Measurements from ENCODE around the gene TKFC.

TKFC gene

DNA sequence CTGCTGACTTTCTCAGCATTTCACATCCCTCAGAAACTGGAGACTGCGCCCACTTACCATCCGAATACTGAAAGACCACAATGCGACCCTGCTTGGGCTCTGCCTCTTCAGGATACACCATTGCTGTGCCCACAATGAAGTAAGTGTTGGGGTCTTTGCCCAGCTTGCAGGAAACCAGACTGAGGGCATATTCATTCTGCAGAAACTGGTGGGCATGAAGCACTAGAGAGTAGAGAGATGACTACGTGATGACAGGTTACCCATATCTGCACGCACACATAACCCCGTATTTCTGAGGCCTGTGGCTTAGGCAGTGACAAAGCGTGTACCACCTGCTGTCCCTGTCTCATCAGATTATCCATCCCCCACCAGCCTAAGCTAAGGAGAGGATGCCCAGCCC, 23.3 kb upstream of the TKFC start:
- no peak for TF ChIP-seq SPI1 (IDR thresholded peaks at IDR 0.05; ENCODE audit: low read depth, low read length)
- TF ChIP-seq POU2F2 (IDR thresholded peaks at IDR 0.05; ENCODE audit: low read depth, low read length): no peak
- no peak for TF ChIP-seq POLR2AphosphoS5 (IDR thresholded peaks at IDR 0.05; ENCODE audit: low read depth, low read length)
- TF ChIP-seq TAF1 (IDR thresholded peaks at IDR 0.05; ENCODE audit: low read depth, low read length): no peak
- TF ChIP-seq POLR2A (IDR thresholded peaks at IDR 0.05; ENCODE audit: low read depth, low read length): no peak
- TF ChIP-seq PAX5 (IDR thresholded peaks at IDR 0.05; ENCODE audit: insufficient read depth, low read length, severe bottlenecking): no peak

DNA sequence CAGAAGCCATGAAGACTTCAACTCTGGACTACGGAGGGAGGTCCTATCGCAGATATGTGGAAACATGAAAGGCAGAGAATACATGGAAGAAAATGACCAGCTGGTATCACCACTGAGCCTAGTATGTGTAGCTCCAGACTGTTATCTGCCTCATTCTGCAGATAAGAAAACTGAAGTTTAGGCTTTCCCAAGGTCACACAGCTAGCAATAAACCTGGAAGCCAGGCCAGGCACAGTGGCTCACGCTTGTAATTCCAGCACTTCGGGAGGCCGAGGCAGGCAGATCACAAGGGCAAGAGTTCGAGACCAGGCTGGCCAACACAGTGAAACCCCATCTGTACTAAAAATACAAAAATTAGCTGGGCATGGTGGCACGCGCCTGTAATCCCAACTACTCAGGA, 22.3 kb upstream of the TKFC start:
- FAIRE-seq (no peak), DNase-seq (ENCODE audit: insufficient read length, low spot score) (no peak)
- TF ChIP-seq POLR2A (IDR thresholded peaks at IDR 0.05; ENCODE audit: low read depth, low read length): no peak
- TF ChIP-seq SPI1 (IDR thresholded peaks at IDR 0.05; ENCODE audit: low read depth, low read length): no peak
- no peak for TF ChIP-seq POLR2AphosphoS5 (IDR thresholded peaks at IDR 0.05; ENCODE audit: low read depth, low read length)
- no peak for TF ChIP-seq POU2F2 (IDR thresholded peaks at IDR 0.05; ENCODE audit: low read depth, low read length)
- no peak for TF ChIP-seq PAX5 (IDR thresholded peaks at IDR 0.05; ENCODE audit: insufficient read depth, low read length, severe bottlenecking)
- no peak for TF ChIP-seq TAF1 (IDR thresholded peaks at IDR 0.05; ENCODE audit: low read depth, low read length)

More for the DNA sequence above, 23.3 kb upstream of the TKFC start:
- FAIRE-seq (no peak), DNase-seq (ENCODE audit: insufficient read length, low spot score) (no peak)

GRCh38 chr11:61315260-61315659, 17.8 kb upstream of the TKFC start:
- DNase-seq (ENCODE audit: insufficient read length, low spot score): no peak
- TF ChIP-seq POU2F2 (IDR thresholded peaks at IDR 0.05; ENCODE audit: low read depth, low read length): no peak
- no peak for TF ChIP-seq PAX5 (IDR thresholded peaks at IDR 0.05; ENCODE audit: insufficient read depth, low read length, severe bottlenecking)
- TF ChIP-seq POLR2AphosphoS5 (IDR thresholded peaks at IDR 0.05; ENCODE audit: low read depth, low read length): no peak
- no peak for TF ChIP-seq SPI1 (IDR thresholded peaks at IDR 0.05; ENCODE audit: low read depth, low read length)
- TF ChIP-seq TAF1 (IDR thresholded peaks at IDR 0.05; ENCODE audit: low read depth, low read length): no peak
- TF ChIP-seq POLR2A (IDR thresholded peaks at IDR 0.05; ENCODE audit: low read depth, low read length): no peak
- FAIRE-seq: no peak

DNA sequence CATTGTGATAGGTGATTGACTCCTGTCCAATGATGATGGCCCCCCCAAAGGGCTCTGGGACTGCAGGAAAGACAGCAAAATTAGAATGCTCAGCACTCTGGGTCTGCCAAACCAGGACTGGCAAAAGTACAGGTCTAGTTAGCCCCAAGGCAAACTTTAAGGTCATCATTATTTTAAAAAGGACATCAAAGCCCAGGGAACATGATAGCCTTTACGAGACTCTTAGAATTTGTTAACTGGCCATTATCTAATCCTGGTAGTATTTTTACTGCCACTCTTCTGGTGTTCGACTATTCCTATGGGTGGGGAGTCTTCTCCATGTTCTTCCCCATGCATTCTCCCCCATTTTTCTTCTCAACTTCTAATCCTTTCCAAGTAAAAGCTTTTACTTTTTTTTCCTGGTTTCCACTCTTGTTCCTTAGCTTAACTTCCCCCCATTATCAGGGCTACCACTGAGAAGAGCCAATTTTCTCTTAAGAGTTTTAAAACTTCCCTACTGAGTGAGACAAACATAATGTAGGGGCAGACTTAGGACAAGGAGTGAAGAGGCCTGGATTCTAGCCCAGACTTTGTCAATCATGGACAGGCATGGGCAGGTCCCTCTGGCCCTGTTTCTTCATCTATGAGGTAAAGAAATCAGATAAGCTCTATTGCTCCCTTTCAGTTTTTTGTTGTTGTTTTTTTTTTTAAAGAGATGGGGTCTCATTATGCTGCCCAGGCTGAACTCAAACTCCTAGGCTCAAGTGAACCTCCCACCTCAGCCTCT, 7.2 kb upstream of the TKFC start:
- FAIRE-seq (no peak), DNase-seq (ENCODE audit: insufficient read length, low spot score) (no peak)
- TF ChIP-seq POLR2AphosphoS5 (IDR thresholded peaks at IDR 0.05; ENCODE audit: low read depth, low read length): no peak
- TF ChIP-seq SPI1 (IDR thresholded peaks at IDR 0.05; ENCODE audit: low read depth, low read length): no peak
- TF ChIP-seq POU2F2 (IDR thresholded peaks at IDR 0.05; ENCODE audit: low read depth, low read length): no peak
- no peak for TF ChIP-seq POLR2A (IDR thresholded peaks at IDR 0.05; ENCODE audit: low read depth, low read length)
- no peak for TF ChIP-seq PAX5 (IDR thresholded peaks at IDR 0.05; ENCODE audit: insufficient read depth, low read length, severe bottlenecking)
- TF ChIP-seq TAF1 (IDR thresholded peaks at IDR 0.05; ENCODE audit: low read depth, low read length): no peak

DNA sequence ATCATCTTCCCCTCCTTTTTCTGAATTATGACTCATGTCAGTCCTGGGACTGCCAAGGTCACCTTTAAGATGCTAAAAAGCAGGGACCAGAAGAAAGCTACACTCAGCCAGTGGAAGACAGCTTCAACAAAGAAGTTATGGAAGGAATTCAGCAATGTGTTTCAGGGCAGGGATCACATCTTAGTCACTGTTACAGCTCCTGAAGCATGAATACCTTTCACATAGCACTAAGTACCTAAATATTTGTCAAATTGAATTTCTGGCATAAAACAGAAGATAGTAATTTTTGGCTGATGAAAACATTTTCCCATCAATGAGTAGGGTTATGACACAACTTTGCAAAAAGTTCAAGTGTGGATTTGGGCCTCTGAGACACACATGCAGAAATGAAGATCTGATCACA, 5.4 kb upstream of the TKFC start:
- no peak for FAIRE-seq
- no peak for DNase-seq (ENCODE audit: insufficient read length, low spot score)
- TF ChIP-seq POLR2A (IDR thresholded peaks at IDR 0.05; ENCODE audit: low read depth, low read length) (no peak), SPI1 (IDR thresholded peaks at IDR 0.05; ENCODE audit: low read depth, low read length) (no peak), POU2F2 (IDR thresholded peaks at IDR 0.05; ENCODE audit: low read depth, low read length) (no peak), POLR2AphosphoS5 (IDR thresholded peaks at IDR 0.05; ENCODE audit: low read depth, low read length) (no peak), TAF1 (IDR thresholded peaks at IDR 0.05; ENCODE audit: low read depth, low read length) (no peak), PAX5 (IDR thresholded peaks at IDR 0.05; ENCODE audit: insufficient read depth, low read length, severe bottlenecking) (no peak)

- FAIRE-seq: no peak
- DNase-seq (ENCODE audit: insufficient read length, low spot score): no peak
- TF ChIP-seq SPI1 (IDR thresholded peaks at IDR 0.05; ENCODE audit: low read depth, low read length): no peak
- no peak for TF ChIP-seq POU2F2 (IDR thresholded peaks at IDR 0.05; ENCODE audit: low read depth, low read length)
- TF ChIP-seq TAF1 (IDR thresholded peaks at IDR 0.05; ENCODE audit: low read depth, low read length): no peak
- no peak for TF ChIP-seq POLR2AphosphoS5 (IDR thresholded peaks at IDR 0.05; ENCODE audit: low read depth, low read length)
- no peak for TF ChIP-seq PAX5 (IDR thresholded peaks at IDR 0.05; ENCODE audit: insufficient read depth, low read length, severe bottlenecking)
- no peak for TF ChIP-seq POLR2A (IDR thresholded peaks at IDR 0.05; ENCODE audit: low read depth, low read length)
Measured at GRCh38 chr11:61328351-61328750, 4.7 kb upstream of the TKFC start.

DNA sequence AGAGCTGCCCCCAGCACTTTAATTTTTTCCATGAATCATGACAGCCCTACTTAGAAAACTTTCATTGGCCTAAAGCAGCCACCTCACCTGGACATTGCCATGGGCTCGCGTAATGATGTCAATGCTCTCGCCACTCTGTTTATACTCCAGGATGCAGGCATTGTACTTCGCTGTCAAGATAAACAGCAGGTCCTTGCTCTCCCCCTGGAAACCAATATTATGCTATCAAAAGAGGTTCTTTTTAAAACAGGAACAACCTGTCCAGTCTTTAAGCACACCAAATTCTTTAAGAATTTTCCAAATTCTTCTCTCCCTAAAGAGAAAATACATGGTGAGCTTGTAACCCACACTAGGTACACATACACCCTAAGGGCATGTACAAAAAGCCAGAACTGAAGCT, 3.2 kb upstream of the TKFC start:
- no peak for FAIRE-seq
- TF ChIP-seq PAX5 (IDR thresholded peaks at IDR 0.05; ENCODE audit: insufficient read depth, low read length, severe bottlenecking) (no peak), POU2F2 (IDR thresholded peaks at IDR 0.05; ENCODE audit: low read depth, low read length) (no peak), POLR2AphosphoS5 (IDR thresholded peaks at IDR 0.05; ENCODE audit: low read depth, low read length) (no peak), SPI1 (IDR thresholded peaks at IDR 0.05; ENCODE audit: low read depth, low read length) (no peak), TAF1 (IDR thresholded peaks at IDR 0.05; ENCODE audit: low read depth, low read length) (no peak)
- DNase-seq (ENCODE audit: insufficient read length, low spot score): no peak

- no peak for FAIRE-seq
- DNase-seq (ENCODE audit: insufficient read length, low spot score): no peak
- TF ChIP-seq POLR2AphosphoS5 (IDR thresholded peaks at IDR 0.05; ENCODE audit: low read depth, low read length): no peak
- no peak for TF ChIP-seq PAX5 (IDR thresholded peaks at IDR 0.05; ENCODE audit: insufficient read depth, low read length, severe bottlenecking)
- TF ChIP-seq SPI1 (IDR thresholded peaks at IDR 0.05; ENCODE audit: low read depth, low read length): no peak
- TF ChIP-seq POU2F2 (IDR thresholded peaks at IDR 0.05; ENCODE audit: low read depth, low read length): no peak
- TF ChIP-seq POLR2A (IDR thresholded peaks at IDR 0.05; ENCODE audit: low read depth, low read length): no peak
- TF ChIP-seq TAF1 (IDR thresholded peaks at IDR 0.05; ENCODE audit: low read depth, low read length): no peak
Measured at GRCh38 chr11:61331651-61332050, 1.4 kb upstream of the TKFC start.

GRCh38 chr11:61332281-61332796, 689 bp upstream of the TKFC start:
- DNase-seq (ENCODE audit: insufficient read length, low spot score): no peak
- no peak for FAIRE-seq
- TF ChIP-seq POLR2A (IDR thresholded peaks at IDR 0.05; ENCODE audit: low read depth, low read length) (no peak), TAF1 (IDR thresholded peaks at IDR 0.05; ENCODE audit: low read depth, low read length) (no peak), POLR2AphosphoS5 (IDR thresholded peaks at IDR 0.05; ENCODE audit: low read depth, low read length) (no peak), POU2F2 (IDR thresholded peaks at IDR 0.05; ENCODE audit: low read depth, low read length) (no peak), SPI1 (IDR thresholded peaks at IDR 0.05; ENCODE audit: low read depth, low read length) (no peak), PAX5 (IDR thresholded peaks at IDR 0.05; ENCODE audit: insufficient read depth, low read length, severe bottlenecking) (no peak)
